HepG2 (cell line): ENCODE measurements around the gene ALDH3A1. TPM values are rescaled to one million over a fixed set of nuclear protein-coding genes. Genes with fewer than 3 reads are reported as not detected.

Experiments
- ATAC-seq: fragments of 200-7000 bp; cut with Tn5 transposase; 3 replicates; pipeline ENCODE4 v1.9.1; 2020; ENCODE audit warnings: mild to moderate bottlenecking, moderate library complexity
- BruUV-seq: library from RNA; stranded (reverse); fragments of 400-500 nt; replicated peaks from 2 replicates; lab custom pipeline; 2021; lab: Mats Ljungman, UMichigan
- CTCF ChIA-PET: fragments of 300-600 bp; formaldehyde crosslinking; extraction: SDS; loops from one replicate; lab custom pipeline; 2021; ENCODE audit warnings: low total read pairs, inconsistent platforms, low intra/inter-chr PET ratio; lab: Yijun Ruan, JAX
- POLR2A ChIA-PET: fragments of 350-600 bp; sonication (Branson Sonifier 250); formaldehyde crosslinking; loops from one replicate; lab custom pipeline; 2020; ENCODE audit warnings: antibody characterized with exemption, inconsistent platforms; lab: Yijun Ruan, JAX
- DNase-seq: peaks from one replicate; pipeline ENCODE4 v3.0.0-alpha.2; 2015; ENCODE audit warnings: low spot score
- FAIRE-seq: peaks from 3 replicates; lab custom pipeline; 2011; peaks lifted over from hg19 to GRCh38; lab: Jason Lieb, UNC
- H2AFZ ChIP-seq: one replicate; pipeline ENCODE4 v1.6.1; 2011; ENCODE audit warnings: low read length, inconsistent platforms
- H3K27ac ChIP-seq: fragments of 300-600 bp; 3 replicates; pipeline ENCODE4 v1.8.0; 2011; ENCODE audit warnings: mixed run types, mild to moderate bottlenecking, mixed read lengths, low read length, inconsistent platforms; ENCODE audit not compliant: insufficient read depth; ENCODE audit errors: extremely low read length
- H3K27me3 ChIP-seq, 2 experiments: fragments of 200-600 bp in 1 of 2; 2 replicates in 1 of 2; 3 replicates in 1 of 2; pipeline versions ENCODE4 v1.6.0 to v1.8.0; 2011; ENCODE audit warnings: low read length in 2 of 2, mild to moderate bottlenecking in 2 of 2, moderate library complexity in 2 of 2, inconsistent platforms in 1 of 2; ENCODE audit not compliant: insufficient read depth in 2 of 2, control insufficient read depth in 1 of 2
- H3K36me3 ChIP-seq, 2 experiments: fragments of 200-600 bp in 1 of 2; replicated peaks in 1 of 2; 2 replicates in 1 of 2; 3 replicates in 1 of 2; pipeline versions ENCODE4 v1.5.1 to v1.8.0; 2011; ENCODE audit warnings: low read length in 2 of 2, inconsistent platforms in 1 of 2; ENCODE audit not compliant: insufficient read depth in 2 of 2, control insufficient read depth in 1 of 2
- H3K4me1 ChIP-seq: 2 replicates; pipeline ENCODE4 v1.5.1; 2012; ENCODE audit warnings: low read length, inconsistent platforms; ENCODE audit not compliant: insufficient read depth
- H3K4me2 ChIP-seq: 2 replicates; pipeline ENCODE4 v1.6.0; 2011; ENCODE audit warnings: low read depth, low read length, inconsistent platforms
- H3K4me3 ChIP-seq, 3 experiments: fragments of 200-600 bp in 1 of 3; sonication (generic), shearing (Covaris generic) in 1 of 3; replicated peaks in 1 of 3; 2 replicates each; pipeline ENCODE4 v1.5.1; 2011 to 2016; ENCODE audit warnings: low read length in 3 of 3, inconsistent platforms in 2 of 3, low read depth in 2 of 3, mild to moderate bottlenecking in 2 of 3, control low read depth in 1 of 3, mixed read lengths in 1 of 3; ENCODE audit not compliant: insufficient read depth in 1 of 3
- H3K79me2 ChIP-seq: one replicate; pipeline ENCODE4 v1.6.1; 2011; ENCODE audit warnings: low read length, inconsistent platforms; ENCODE audit not compliant: insufficient read depth
- H3K9ac ChIP-seq: 2 replicates; pipeline ENCODE4 v1.6.0; 2011; ENCODE audit warnings: mild to moderate bottlenecking, low read depth, low read length, inconsistent platforms; ENCODE audit not compliant: insufficient read depth
- H3K9me3 ChIP-seq: 2 replicates; pipeline ENCODE4 v1.5.1; 2012; ENCODE audit warnings: mild to moderate bottlenecking, low read length
- H4K20me1 ChIP-seq: 2 replicates; pipeline ENCODE4 v1.6.0; 2011; ENCODE audit warnings: inconsistent platforms, mild to moderate bottlenecking, low read length, moderate library complexity; ENCODE audit not compliant: insufficient read depth
- ELF4 ChIP-seq: sonication (generic); formaldehyde crosslinking; IDR thresholded peaks from 2 replicates; pipeline ENCODE4 v1.5.0; 2020; ENCODE audit warnings: missing genetic modification reagents, mild to moderate bottlenecking, moderate library complexity, borderline replicate concordance
- GATAD2A ChIP-seq: IDR thresholded peaks from 2 replicates; pipeline ENCODE4 v1.6.1; 2016
- HCFC1 ChIP-seq: fragments of 150-350 bp; IDR thresholded peaks from 2 replicates; pipeline ENCODE4 v1.6.1; 2014; ENCODE audit warnings: low read depth, low read length
- HNF4A ChIP-seq: sonication (generic); formaldehyde crosslinking; IDR thresholded peaks from 2 replicates; pipeline ENCODE4 v1.4.0; 2020; ENCODE audit warnings: missing genetic modification reagents
- JUNB ChIP-seq: sonication (generic); formaldehyde crosslinking; IDR thresholded peaks from 2 replicates; pipeline ENCODE4 v1.8.0; 2022; ENCODE audit warnings: missing genetic modification reagents, mild to moderate bottlenecking, borderline replicate concordance
- KAT2B ChIP-seq: fragments of 150-350 bp; IDR thresholded peaks from 2 replicates; pipeline ENCODE4 v1.6.1; 2014; ENCODE audit warnings: low read depth, low read length, borderline replicate concordance
- MIER2 ChIP-seq: IDR thresholded peaks from 2 replicates; pipeline ENCODE4 v1.6.1; 2016; ENCODE audit warnings: missing biosample characterization, missing genetic modification reagents
- PAX8 ChIP-seq: sonication (generic); formaldehyde crosslinking; IDR thresholded peaks from 2 replicates; pipeline ENCODE4 v1.8.0; 2022; ENCODE audit warnings: mild to moderate bottlenecking, missing genetic modification reagents, borderline replicate concordance
- RFXANK ChIP-seq: IDR thresholded peaks from 2 replicates; pipeline ENCODE4 v1.6.1; 2016
- SALL1 ChIP-seq: sonication (generic); formaldehyde crosslinking; IDR thresholded peaks from 2 replicates; pipeline ENCODE4 v1.8.0; 2022; ENCODE audit warnings: mild to moderate bottlenecking, missing genetic modification reagents
- SMAD3 ChIP-seq: sonication (generic); formaldehyde crosslinking; IDR thresholded peaks from 2 replicates; pipeline ENCODE4 v1.4.0; 2020; ENCODE audit warnings: missing genetic modification reagents
- SOX5 ChIP-seq: IDR thresholded peaks from 2 replicates; pipeline ENCODE4 v1.6.1; 2016; ENCODE audit warnings: borderline replicate concordance
- SRF ChIP-seq: IDR thresholded peaks from 2 replicates; pipeline ENCODE4 v1.6.1; 2011; ENCODE audit warnings: mild to moderate bottlenecking, low read depth, low read length, moderate library complexity
- ZNF274 ChIP-seq: sonication (generic); formaldehyde crosslinking; IDR thresholded peaks from 2 replicates; pipeline ENCODE4 v1.5.1; 2020; ENCODE audit warnings: mild to moderate bottlenecking, missing genetic modification reagents
- ZNF335 ChIP-seq: sonication (generic); formaldehyde crosslinking; IDR thresholded peaks from 2 replicates; pipeline ENCODE4 v1.4.0; 2020; ENCODE audit warnings: missing genetic modification reagents
- ZNF577 ChIP-seq: sonication (generic); formaldehyde crosslinking; IDR thresholded peaks from 2 replicates; pipeline ENCODE4 v1.4.0; 2020; ENCODE audit warnings: mild to moderate bottlenecking, low read depth, missing genetic modification reagents, borderline replicate concordance
- ZNF878 ChIP-seq: sonication (generic); formaldehyde crosslinking; IDR thresholded peaks from 2 replicates; pipeline ENCODE4 v1.8.1; 2023; ENCODE audit warnings: mild to moderate bottlenecking, missing genetic modification reagents, moderate library complexity
- WGBS: methylation state at CpG from one replicate; pipeline ENCODE4 v1.1.6; 2017; ENCODE audit warnings: low lambda C conversion rate; 5-methylcytosine and 5-hydroxymethylcytosine counted together
- in situ Hi-C: cut with HindIII; loops from 2 replicates; pipeline ENCODE4 v1.10.0; 2017; ENCODE audit warnings: low pct_unique_long_range_greater_than_20kb; ENCODE audit not compliant: extremely low pct_ligation_motif_present
- intact Hi-C: fragments of 100-400 bp; cut with micrococcal nuclease; formaldehyde crosslinking; loops from one replicate; pipeline ENCODE4 v1.10.0; 2022; ENCODE audit not compliant: unreplicated experiment
- polyA plus RNA-seq, 8 experiments: library from polyadenylated mRNA; depleted of rRNA in 3 of 8; stranded (reverse) in 7 of 8; unstranded in 1 of 8; fragments of >200 nt; fragmentation: Illumina TruSeq in 4 of 8; extraction: Trizol in 4 of 8; gene quantifications; 2 replicates each; pipeline versions ENCODE4 v1.2.1 to v1.2.3, GENCODE V29; 2011 to 2016; ENCODE audit warnings: low read depth in 4 of 8, missing spikeins in 1 of 8, mixed read lengths in 1 of 8; ENCODE audit not compliant: insufficient read depth in 1 of 8
- total RNA-seq, 5 experiments: library from RNA; depleted of rRNA; stranded (reverse); fragments of >200 nt; fragmentation: Illumina TruSeq; extraction: Trizol; gene quantifications; 2 replicates each; pipeline ENCODE4 v1.2.3, GENCODE V29; 2016; ENCODE audit warnings: low read depth in 1 of 5
- TF ChIP-seq, protein P1 (sequence below): sonication (generic); formaldehyde crosslinking; IDR thresholded peaks from 2 replicates; pipeline ENCODE4 v1.4.0; 2020; ENCODE audit warnings: missing genetic modification reagents
- TF ChIP-seq, protein P2 (sequence below): sonication (generic); formaldehyde crosslinking; IDR thresholded peaks from 2 replicates; pipeline ENCODE4 v1.8.0; 2022; ENCODE audit warnings: missing genetic modification reagents, mild to moderate bottlenecking, moderate library complexity, borderline replicate concordance
- TF ChIP-seq, protein P3 (sequence below): IDR thresholded peaks from 2 replicates; pipeline ENCODE4 v1.6.1; 2012; ENCODE audit warnings: inconsistent platforms
- TF ChIP-seq, protein P4 (sequence below): sonication (generic); formaldehyde crosslinking; conservative IDR thresholded peaks from 2 replicates; pipeline ENCODE4 v1.8.0; 2022; ENCODE audit warnings: missing genetic modification reagents

Gene ALDH3A1
- total and polyA plus RNA-seq, 2 of the 13 experiments (the other 11 are each of a cell fraction or from before 2014, with no cell fraction given) = 0.07 to 0.62 TPM

DNA sequence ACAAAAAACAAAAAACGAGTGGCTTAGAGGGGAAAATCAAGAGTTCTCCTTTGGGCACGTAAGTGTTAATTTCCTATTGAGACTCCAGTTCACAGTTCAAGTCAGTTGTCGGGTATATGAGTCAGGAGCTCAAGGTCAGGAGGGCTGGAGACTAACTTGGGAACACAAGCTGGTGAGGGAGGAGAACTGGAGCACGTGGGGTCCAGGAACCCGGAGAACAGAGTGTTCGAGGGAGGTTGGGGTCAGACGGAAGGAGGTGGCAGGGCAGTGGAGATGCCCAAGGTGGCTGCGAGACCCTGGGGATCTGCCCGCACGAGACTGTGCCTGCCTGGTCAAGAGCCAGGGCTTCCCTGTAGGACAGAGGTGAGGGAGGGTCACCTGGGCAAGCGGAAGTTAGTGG, 12.0 kb downstream of the ALDH3A1 start:
- no peak overlapping the region; the same call in 1 of the 2 replicates for H3K4me2 ChIP-seq
- no peak for ATAC-seq
- intact Hi-C loops = no loop called here
- H3K36me3 ChIP-seq = no peaks in the 10 kb centered on the region
- peak; percentile 56 for FAIRE-seq
- POLR2A ChIA-PET = interaction anchor here (0.8 to 4.0 kb wide), 3 partner anchors 9 to 88 kb away, joined by 3 to 21 read pairs (median 3); partner anchors contain the start of gene ALDH3A2
- H3K27ac ChIP-seq = no peak overlapping the region
- H3K79me2 ChIP-seq = no peaks in the 10 kb centered on the region
- no peaks in the 10 kb centered on the region for H3K9me3 ChIP-seq
- H3K9ac ChIP-seq = no peak overlapping the region
- BruUV-seq = no TSS peak
- CTCF ChIA-PET = no interaction called here
- no peak overlapping the region for H2AFZ ChIP-seq
- H3K4me3 ChIP-seq = no peak overlapping the region
- H3K27me3 ChIP-seq = no peaks in the 10 kb centered on the region; a peak in 1 of 5 replicates
- no peaks in the 10 kb centered on the region for H4K20me1 ChIP-seq
- 36% methylated on average over 11 of the region's 11 CpGs for WGBS
- peaks cover 81% of the 10 kb centered on the region for H3K4me1 ChIP-seq
- no peak for DNase-seq
- in situ Hi-C loops = no loop called here
- TF ChIP-seq JUNB (CRISPR knock-in tag) (no peak), RFXANK (CRISPR knock-in tag) (no peak), SMAD3 (no peak), ZNF878 (CRISPR knock-in tag) (no peak), SALL1 (peak; percentile 24), ZNF335 (CRISPR knock-in tag) (no peak), MIER2 (CRISPR knock-in tag) (no peak), SRF (no peak), KAT2B (no peak), GATAD2A (CRISPR knock-in tag) (peak; percentile 62), PAX8 (CRISPR knock-in tag) (no peak), SOX5 (CRISPR knock-in tag) (no peak), ELF4 (CRISPR knock-in tag) (no peak), HNF4A (peak; percentile 61), ZNF577 (no peak), ZNF274 (CRISPR knock-in tag) (no peak), HCFC1 (no peak)
- TF ChIP-seq, protein P1, sequence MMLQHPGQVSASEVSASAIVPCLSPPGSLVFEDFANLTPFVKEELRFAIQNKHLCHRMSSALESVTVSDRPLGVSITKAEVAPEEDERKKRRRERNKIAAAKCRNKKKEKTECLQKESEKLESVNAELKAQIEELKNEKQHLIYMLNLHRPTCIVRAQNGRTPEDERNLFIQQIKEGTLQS = 0 out of 2 replicates have a peak, but pooled peaks have one; percentile 14
- TF ChIP-seq, protein P2, sequence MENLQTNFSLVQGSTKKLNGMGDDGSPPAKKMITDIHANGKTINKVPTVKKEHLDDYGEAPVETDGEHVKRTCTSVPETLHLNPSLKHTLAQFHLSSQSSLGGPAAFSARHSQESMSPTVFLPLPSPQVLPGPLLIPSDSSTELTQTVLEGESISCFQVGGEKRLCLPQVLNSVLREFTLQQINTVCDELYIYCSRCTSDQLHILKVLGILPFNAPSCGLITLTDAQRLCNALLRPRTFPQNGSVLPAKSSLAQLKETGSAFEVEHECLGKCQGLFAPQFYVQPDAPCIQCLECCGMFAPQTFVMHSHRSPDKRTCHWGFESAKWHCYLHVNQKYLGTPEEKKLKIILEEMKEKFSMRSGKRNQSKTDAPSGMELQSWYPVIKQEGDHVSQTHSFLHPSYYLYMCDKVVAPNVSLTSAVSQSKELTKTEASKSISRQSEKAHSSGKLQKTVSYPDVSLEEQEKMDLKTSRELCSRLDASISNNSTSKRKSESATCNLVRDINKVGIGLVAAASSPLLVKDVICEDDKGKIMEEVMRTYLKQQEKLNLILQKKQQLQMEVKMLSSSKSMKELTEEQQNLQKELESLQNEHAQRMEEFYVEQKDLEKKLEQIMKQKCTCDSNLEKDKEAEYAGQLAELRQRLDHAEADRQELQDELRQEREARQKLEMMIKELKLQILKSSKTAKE = no peak
- TF ChIP-seq, protein P3, sequence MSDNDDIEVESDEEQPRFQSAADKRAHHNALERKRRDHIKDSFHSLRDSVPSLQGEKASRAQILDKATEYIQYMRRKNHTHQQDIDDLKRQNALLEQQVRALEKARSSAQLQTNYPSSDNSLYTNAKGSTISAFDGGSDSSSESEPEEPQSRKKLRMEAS = peak; percentile 67
- TF ChIP-seq, protein P4, sequence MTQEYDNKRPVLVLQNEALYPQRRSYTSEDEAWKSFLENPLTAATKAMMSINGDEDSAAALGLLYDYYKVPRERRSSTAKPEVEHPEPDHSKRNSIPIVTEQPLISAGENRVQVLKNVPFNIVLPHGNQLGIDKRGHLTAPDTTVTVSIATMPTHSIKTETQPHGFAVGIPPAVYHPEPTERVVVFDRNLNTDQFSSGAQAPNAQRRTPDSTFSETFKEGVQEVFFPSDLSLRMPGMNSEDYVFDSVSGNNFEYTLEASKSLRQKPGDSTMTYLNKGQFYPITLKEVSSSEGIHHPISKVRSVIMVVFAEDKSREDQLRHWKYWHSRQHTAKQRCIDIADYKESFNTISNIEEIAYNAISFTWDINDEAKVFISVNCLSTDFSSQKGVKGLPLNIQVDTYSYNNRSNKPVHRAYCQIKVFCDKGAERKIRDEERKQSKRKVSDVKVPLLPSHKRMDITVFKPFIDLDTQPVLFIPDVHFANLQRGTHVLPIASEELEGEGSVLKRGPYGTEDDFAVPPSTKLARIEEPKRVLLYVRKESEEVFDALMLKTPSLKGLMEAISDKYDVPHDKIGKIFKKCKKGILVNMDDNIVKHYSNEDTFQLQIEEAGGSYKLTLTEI (CRISPR knock-in tag) = no peak
